Esophagus squamous epithelium (tissue), 4 donors: ENCODE measurements around the gene OVCH2.
"Not testable (repeated sequence)": the region's sequence is repeated elsewhere in the genome, so short reads cannot be mapped to it uniquely, and the experiment has no call there.

Source experiments
- POLR2A ChIP-seq, 4 donors: fragments of 450-650 bp; IDR thresholded peaks; one replicate each; pipeline ENCODE4 v1.6.1; 2017; ENCODE audit warnings: antibody characterized with exemption in 4 of 4, mild to moderate bottlenecking in 4 of 4, moderate library complexity in 3 of 4
- TF ChIP-seq, protein P1 (sequence below), 6 experiments: fragments of 450-650 bp in 4 of 6; fragments of 200-600 bp in 2 of 6; sonication (generic) in 2 of 6; IDR thresholded peaks; one replicate each; pipeline ENCODE4 v1.5.1; 2016 to 2019; ENCODE audit warnings: antibody characterized with exemption in 6 of 6, mild to moderate bottlenecking in 4 of 6, moderate library complexity in 4 of 6

DNA sequence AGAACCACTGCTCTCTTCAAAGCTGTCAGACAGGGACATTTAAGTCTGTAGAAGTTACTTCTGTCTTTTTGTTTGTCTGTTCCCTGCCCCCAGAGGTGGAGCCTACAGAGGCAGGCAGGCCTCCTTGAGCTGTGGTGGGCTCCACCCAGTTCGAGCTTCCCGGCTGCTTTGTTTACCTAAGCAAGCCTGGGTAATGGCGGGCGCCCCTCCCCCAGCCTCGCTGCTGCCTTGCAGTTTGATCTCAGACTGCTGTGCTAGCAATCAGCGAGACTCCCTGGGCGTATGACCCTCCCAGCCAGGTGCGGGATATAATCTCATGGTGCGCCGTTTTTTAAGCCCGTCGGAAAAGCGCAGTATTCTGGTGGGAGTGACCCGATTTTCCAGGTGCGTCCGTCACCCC is 42.7 kb downstream of the OVCH2 start:
- TF ChIP-seq, protein P1, sequence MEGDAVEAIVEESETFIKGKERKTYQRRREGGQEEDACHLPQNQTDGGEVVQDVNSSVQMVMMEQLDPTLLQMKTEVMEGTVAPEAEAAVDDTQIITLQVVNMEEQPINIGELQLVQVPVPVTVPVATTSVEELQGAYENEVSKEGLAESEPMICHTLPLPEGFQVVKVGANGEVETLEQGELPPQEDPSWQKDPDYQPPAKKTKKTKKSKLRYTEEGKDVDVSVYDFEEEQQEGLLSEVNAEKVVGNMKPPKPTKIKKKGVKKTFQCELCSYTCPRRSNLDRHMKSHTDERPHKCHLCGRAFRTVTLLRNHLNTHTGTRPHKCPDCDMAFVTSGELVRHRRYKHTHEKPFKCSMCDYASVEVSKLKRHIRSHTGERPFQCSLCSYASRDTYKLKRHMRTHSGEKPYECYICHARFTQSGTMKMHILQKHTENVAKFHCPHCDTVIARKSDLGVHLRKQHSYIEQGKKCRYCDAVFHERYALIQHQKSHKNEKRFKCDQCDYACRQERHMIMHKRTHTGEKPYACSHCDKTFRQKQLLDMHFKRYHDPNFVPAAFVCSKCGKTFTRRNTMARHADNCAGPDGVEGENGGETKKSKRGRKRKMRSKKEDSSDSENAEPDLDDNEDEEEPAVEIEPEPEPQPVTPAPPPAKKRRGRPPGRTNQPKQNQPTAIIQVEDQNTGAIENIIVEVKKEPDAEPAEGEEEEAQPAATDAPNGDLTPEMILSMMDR (IDR thresholded peaks at IDR 0.05) = not testable (repeated sequence)
- not testable (repeated sequence) for TF ChIP-seq POLR2A (IDR thresholded peaks at IDR 0.05)
